ENCODE measurements around the gene GNG14. TPM values are rescaled to one million over a fixed set of nuclear protein-coding genes. Genes with fewer than 3 reads are reported as not detected.

Gene GNG14
- total and polyA plus RNA-seq, 8 donors: not detected

- Histone ChIP-seq H3K4me3 (no peak overlapping the region), H3K27me3 (no peaks in the 10 kb centered on the region), H3K36me3 (peaks cover 0 to 6% (median 0%) of the 10 kb centered on the region in 3 donors), H3K9me3 (no peaks in the 10 kb centered on the region), H3K27ac (no peak overlapping the region), H3K4me1 (no peaks in the 10 kb centered on the region)
- ATAC-seq: no peak
- 96% methylated on average over 22 of the region's 22 CpGs for WGBS, 2 donors
- TF ChIP-seq, protein P1, sequence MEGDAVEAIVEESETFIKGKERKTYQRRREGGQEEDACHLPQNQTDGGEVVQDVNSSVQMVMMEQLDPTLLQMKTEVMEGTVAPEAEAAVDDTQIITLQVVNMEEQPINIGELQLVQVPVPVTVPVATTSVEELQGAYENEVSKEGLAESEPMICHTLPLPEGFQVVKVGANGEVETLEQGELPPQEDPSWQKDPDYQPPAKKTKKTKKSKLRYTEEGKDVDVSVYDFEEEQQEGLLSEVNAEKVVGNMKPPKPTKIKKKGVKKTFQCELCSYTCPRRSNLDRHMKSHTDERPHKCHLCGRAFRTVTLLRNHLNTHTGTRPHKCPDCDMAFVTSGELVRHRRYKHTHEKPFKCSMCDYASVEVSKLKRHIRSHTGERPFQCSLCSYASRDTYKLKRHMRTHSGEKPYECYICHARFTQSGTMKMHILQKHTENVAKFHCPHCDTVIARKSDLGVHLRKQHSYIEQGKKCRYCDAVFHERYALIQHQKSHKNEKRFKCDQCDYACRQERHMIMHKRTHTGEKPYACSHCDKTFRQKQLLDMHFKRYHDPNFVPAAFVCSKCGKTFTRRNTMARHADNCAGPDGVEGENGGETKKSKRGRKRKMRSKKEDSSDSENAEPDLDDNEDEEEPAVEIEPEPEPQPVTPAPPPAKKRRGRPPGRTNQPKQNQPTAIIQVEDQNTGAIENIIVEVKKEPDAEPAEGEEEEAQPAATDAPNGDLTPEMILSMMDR (IDR thresholded peaks at IDR 0.05): no peak
- intact Hi-C loops (cut with DNase I): no loop called here
- DNase-seq: no peak
- no peak for FAIRE-seq
These were observed 29.8 kb upstream of the GNG14 start for GRCh38 chr19:12657966-12658365.

GRCh38 chr19:12660980-12661379, 26.8 kb upstream of the GNG14 start:
- WGBS, 2 donors: 90% methylated on average over 12 of the region's 12 CpGs
- ATAC-seq: no peak
- H3K27me3 ChIP-seq: no peaks in the 10 kb centered on the region
- H3K36me3 ChIP-seq: peaks cover 0 to 12% (median 0%) of the 10 kb centered on the region in 3 donors
- FAIRE-seq: no peak
- H3K4me1 ChIP-seq: peaks cover 0 to 3% (median 0%) of the 10 kb centered on the region in 3 donors
- TF ChIP-seq, protein P1 (IDR thresholded peaks at IDR 0.05): no peak
- intact Hi-C loops (cut with DNase I): no loop called here
- no peak overlapping the region for H3K27ac ChIP-seq
- no peak overlapping the region for H3K4me3 ChIP-seq
- H3K9me3 ChIP-seq: no peaks in the 10 kb centered on the region
- no peak for DNase-seq

DNA sequence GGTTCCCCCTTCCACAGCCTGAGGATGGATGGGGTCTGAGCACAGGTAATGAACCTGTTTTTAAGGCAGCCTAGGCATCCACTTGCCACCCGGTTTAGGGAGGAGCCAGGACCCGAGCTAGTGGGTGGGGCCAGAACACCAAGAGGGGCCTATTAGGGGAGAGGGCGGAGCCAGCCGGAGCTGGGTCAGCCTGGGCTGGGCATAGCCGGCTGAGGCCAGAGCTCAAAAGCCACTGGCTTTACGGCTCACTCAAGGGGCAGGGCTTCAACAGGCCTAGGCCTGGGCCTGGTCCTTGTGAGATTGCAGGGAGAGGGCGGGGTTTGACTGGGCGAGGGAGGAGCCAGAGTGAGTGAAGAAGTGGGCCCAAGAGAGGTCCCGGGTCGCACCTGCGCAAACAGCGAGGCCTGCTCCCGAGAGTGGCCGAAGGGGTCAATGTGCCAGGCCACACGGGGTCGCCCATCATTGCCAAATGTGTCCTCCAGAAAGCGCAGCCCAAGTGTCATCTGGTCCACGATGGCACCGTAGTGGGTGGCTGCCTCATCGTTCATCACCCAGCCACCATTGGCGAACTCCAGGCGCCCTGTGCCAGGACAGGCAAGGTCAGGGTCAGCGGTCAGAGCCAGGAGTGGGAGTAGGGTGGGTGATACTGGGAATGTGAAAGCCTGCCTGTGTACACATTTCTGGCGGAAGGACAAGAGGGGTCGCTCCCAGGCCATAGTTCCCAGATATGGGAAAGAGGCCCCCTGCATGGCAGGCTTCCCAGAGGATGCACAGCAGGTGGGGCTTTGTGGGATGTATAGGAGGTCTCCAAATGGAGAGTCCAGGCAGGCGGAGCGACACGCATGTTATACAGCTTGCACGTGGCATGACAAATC, 23.2 kb upstream of the GNG14 start:
- Histone ChIP-seq H3K4me3 (peak overlapping the region in 1 of 4 donors; percentile 84), H3K36me3 (peaks cover 0 to 12% (median 0%) of the 10 kb centered on the region in 3 donors), H3K27ac (no peak overlapping the region), H3K4me1 (peaks cover 4 to 21% (median 7%) of the 10 kb centered on the region in 3 donors), H3K9me3 (no peaks in the 10 kb centered on the region), H3K27me3 (no peaks in the 10 kb centered on the region)
- WGBS, 2 donors: 86 to 89% methylated on average over 29 of the region's 29 CpGs
- DNase-seq (no peak), ATAC-seq (no peak), FAIRE-seq (no peak)
- TF ChIP-seq, protein P1 (IDR thresholded peaks at IDR 0.05): no peak
- intact Hi-C loops (cut with DNase I): no loop called here

DNA sequence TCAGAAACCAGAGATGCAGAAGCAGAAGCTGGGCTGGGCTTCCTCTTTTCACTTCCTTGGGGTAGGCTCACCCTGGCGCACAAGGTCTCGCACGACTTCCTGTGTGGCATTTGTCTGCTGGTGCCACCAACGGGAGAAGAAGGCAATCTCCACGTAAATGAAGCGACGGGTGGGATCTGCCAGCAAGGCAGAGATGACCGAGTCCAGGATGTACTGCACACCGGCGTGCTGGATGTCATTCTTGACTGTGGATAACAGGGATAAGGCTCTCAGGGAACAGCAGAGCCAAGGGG, 22.6 kb upstream of the GNG14 start:
- ATAC-seq: no peak
- DNase-seq: peak in 1 of 6 donors; percentile 56
- 85 to 93% methylated on average over 10 of the region's 10 CpGs for WGBS, 2 donors
- intact Hi-C loops (cut with DNase I): no loop called here
- H3K27me3 ChIP-seq: no peaks in the 10 kb centered on the region
- no peaks in the 10 kb centered on the region for H3K9me3 ChIP-seq
- no peak overlapping the region for H3K27ac ChIP-seq
- no peak for FAIRE-seq
- peaks cover 4 to 21% (median 7%) of the 10 kb centered on the region in 3 donors for H3K4me1 ChIP-seq
- TF ChIP-seq, protein P1 (IDR thresholded peaks at IDR 0.05): no peak
- peak overlapping the region in 1 of 4 donors; percentile 84 for H3K4me3 ChIP-seq
- peaks cover 0 to 12% (median 0%) of the 10 kb centered on the region in 3 donors for H3K36me3 ChIP-seq

Measured in pancreas (tissue), 10 donors.